Stimulated activated CD8-positive, alpha-beta memory T cell treated with anti-CD3 and anti-CD28 coated beads, Interleukin-2, amount 100 ng/mL, for 48 hours (primary cell): ENCODE data around the gene SLC35F1.
"Not testable (repeated sequence)": the region's sequence is repeated elsewhere in the genome, so short reads cannot be mapped to it uniquely, and the experiment has no call there.

Experiments
- DNase-seq, 2 donors: peaks; one replicate each; pipeline ENCODE4 v3.0.0-alpha.2; 2020; ENCODE audit warnings: low read depth in 2 of 2

Gene SLC35F1

GRCh38 chr6:117906958-117907600, at the start of gene SLC35F1:
Gene SLC35F1 (plus strand): TSS chr6:117907264.
- peak; percentile 20 to 29 for DNase-seq

- not testable (repeated sequence) for DNase-seq
Observed at GRCh38 chr6:117858601-117859000, 48.5 kb upstream of the SLC35F1 start.

- no peak for DNase-seq
Observed at GRCh38 chr6:117861545-117861944, 45.5 kb upstream of the SLC35F1 start.

GRCh38 chr6:117866561-117866960, 40.5 kb upstream of the SLC35F1 start:
- no peak for DNase-seq

- DNase-seq, result no peak
Observed at GRCh38 chr6:117870486-117871242, 36.4 kb upstream of the SLC35F1 start.

- DNase-seq, result no peak
Observed at GRCh38 chr6:117880824-117881223, 26.2 kb upstream of the SLC35F1 start.

GRCh38 chr6:117890172-117890571, 16.9 kb upstream of the SLC35F1 start:
- DNase-seq, result no peak

GRCh38 chr6:117906507-117906957, 532 bp upstream of the SLC35F1 start:
- no peak for DNase-seq

GRCh38 chr6:117907601-117908245, 659 bp downstream of the SLC35F1 start:
- no peak for DNase-seq

- no peak for DNase-seq
Observed at GRCh38 chr6:117908246-117909068, 1.4 kb downstream of the SLC35F1 start.

GRCh38 chr6:117909638-117910037, 2.6 kb downstream of the SLC35F1 start:
- no peak for DNase-seq

- DNase-seq, result no peak
Observed at GRCh38 chr6:117910549-117910948, 3.5 kb downstream of the SLC35F1 start.

GRCh38 chr6:117911150-117911549, 4.1 kb downstream of the SLC35F1 start:
- DNase-seq, result no peak

GRCh38 chr6:117911660-117912059, 4.6 kb downstream of the SLC35F1 start:
- no peak for DNase-seq

- DNase-seq, result no peak
Observed at GRCh38 chr6:117915846-117916245, 8.8 kb downstream of the SLC35F1 start.

- no peak for DNase-seq
Observed at GRCh38 chr6:117916483-117916882, 9.4 kb downstream of the SLC35F1 start.

GRCh38 chr6:117917176-117917575, 10.1 kb downstream of the SLC35F1 start:
- DNase-seq, result no peak

GRCh38 chr6:117918454-117918853, 11.4 kb downstream of the SLC35F1 start:
- DNase-seq, result no peak

- no peak for DNase-seq
Observed at GRCh38 chr6:117919275-117919674, 12.2 kb downstream of the SLC35F1 start.

- DNase-seq, result no peak
Observed at GRCh38 chr6:117919775-117920729, 13.0 kb downstream of the SLC35F1 start.

- no peak for DNase-seq
Observed at GRCh38 chr6:117924690-117925089, 17.6 kb downstream of the SLC35F1 start.
